Skeletal muscle satellite cell (primary cell): ENCODE measurements around the gene EPS8.
A peak's percentile ranks its signal among the peaks of the same experiment; 100 is the strongest.

ENCODE experiments used
- H3K27me3 ChIP-seq: 2 replicates; pipeline ENCODE4 v1.7.0; 2013; ENCODE audit warnings: low read length; ENCODE audit not compliant: control insufficient read depth, insufficient read depth
- H3K36me3 ChIP-seq: 2 replicates; pipeline ENCODE4 v1.7.0; 2013; ENCODE audit warnings: mild to moderate bottlenecking, control low read depth, low read length; ENCODE audit not compliant: insufficient read depth
- H3K4me1 ChIP-seq: 2 replicates; pipeline ENCODE4 v1.7.0; 2013; ENCODE audit warnings: low read length; ENCODE audit not compliant: control insufficient read depth, insufficient read depth
- H3K4me2 ChIP-seq: 2 replicates; pipeline ENCODE4 v1.7.0; 2013; ENCODE audit warnings: mild to moderate bottlenecking, low read length
- H3K4me3 ChIP-seq: 2 replicates; pipeline ENCODE4 v1.7.0; 2013; ENCODE audit warnings: low read length
- H3K9ac ChIP-seq: 2 replicates; pipeline ENCODE4 v1.7.0; 2013; ENCODE audit warnings: mild to moderate bottlenecking, low read depth, low read length, moderate library complexity
- H3K9me3 ChIP-seq: replicated peaks from 2 replicates; pipeline ENCODE4 v1.7.0; 2013; ENCODE audit warnings: mild to moderate bottlenecking, control low read depth, low read length

The EPS8 gene

DNA sequence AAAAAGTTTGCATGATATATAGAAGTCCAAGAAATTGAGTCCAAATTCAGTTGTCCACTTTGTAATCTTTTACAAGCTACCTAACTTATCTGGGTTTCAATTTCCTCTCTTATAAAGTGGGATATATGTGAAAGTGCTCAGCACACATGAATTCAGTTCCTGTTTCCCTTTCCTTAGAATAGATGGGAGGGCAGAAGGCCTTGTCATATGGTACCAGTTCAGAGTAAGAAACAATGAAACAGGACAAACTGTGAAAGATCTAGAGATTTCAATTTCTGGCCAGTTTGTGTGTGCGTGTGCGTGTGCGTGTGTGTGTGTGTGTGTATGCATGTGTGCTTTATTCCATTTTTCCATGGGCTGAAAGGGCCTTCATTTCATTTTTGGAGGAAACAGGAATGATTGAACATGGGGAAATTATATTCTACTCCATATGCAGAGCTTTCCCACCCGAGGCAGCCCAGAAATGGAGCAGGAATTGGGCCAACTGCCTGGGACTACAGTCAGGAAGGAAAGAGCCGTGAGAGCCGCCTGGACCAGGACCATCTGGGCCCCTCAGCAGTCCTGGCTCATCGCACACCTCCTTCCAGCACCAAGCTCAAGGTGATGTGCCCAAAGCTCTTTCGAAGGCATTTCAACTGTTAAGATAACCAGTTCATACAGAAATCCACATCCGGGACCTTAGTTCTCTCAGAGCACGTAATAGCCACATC lies 183.2 kb downstream of the EPS8 start:
- Histone ChIP-seq H3K4me2 (no peak overlapping the region), H3K4me3 (no peak overlapping the region)

DNA sequence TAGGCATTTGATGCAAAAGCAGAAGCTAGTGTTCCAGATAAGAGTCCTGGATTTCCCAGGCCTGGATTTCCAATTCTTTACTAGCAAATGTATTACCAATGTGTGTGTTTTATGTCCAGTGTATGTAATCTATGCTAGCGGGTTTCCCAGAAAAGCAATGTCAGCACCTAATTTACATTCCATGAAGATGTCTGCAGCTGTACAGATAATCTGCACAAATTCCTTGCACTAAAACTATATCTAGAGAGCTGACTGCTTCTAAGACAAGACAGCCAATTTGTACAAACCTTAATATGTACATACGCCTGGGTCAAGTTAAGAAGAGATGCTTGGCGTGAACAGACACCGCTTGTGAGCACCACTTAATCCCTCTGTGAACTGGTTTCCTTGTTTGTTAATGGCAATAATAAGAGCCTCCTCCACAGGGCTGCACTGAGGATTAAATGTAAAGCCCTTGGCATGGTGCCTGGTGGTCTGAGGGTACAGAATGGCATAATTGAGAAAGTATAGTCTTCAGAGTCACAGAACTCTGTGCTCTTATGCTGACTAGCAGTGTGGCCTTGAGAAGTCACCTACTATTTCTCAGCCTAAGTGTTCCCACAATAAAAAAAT lies 185.6 kb downstream of the EPS8 start:
- Histone ChIP-seq H3K36me3 (no peaks in the 10 kb centered on the region), H3K4me3 (no peak overlapping the region), H3K4me1 (peaks cover 48% of the 10 kb centered on the region)

More for the DNA sequence above, 183.2 kb downstream of the EPS8 start:
- no peaks in the 10 kb centered on the region for H3K27me3 ChIP-seq
- H3K9ac ChIP-seq, result no peak overlapping the region
- no peaks in the 10 kb centered on the region for H3K36me3 ChIP-seq
- H3K9me3 ChIP-seq, result no peaks in the 10 kb centered on the region
- peaks cover 32% of the 10 kb centered on the region for H3K4me1 ChIP-seq

DNA sequence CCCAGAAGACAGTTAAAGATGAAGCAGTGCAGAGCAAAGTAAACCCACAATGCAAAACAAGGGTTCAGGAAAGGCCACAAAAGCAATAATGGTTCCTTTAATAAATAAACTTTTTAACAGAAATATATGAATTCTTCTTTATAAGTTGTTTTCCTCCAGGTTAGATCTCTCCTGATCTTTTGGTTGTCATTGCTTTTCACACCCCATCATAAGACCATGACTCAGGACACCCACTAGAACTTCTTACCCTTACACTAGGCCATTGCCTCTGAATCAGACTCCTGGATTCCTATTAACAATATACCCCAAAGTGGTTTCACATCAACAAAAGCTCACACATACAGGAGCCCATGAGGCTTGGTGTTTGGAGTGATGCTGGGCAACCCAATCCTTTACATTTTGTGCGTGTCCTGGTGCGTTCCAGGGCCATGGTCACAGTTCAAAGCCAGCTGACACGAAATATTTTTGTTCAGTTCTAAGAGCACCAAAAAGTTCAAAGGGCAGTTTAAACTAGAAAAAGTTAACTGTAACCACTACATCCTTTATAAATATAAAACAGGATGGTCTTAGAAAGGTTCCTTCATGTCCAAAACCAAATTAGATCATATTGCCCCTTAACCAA lies 187.0 kb downstream of the EPS8 start:
- H3K36me3 ChIP-seq, result no peaks in the 10 kb centered on the region
- H3K4me2 ChIP-seq, result no peak overlapping the region
- H3K4me3 ChIP-seq, result no peak overlapping the region
- H3K9ac ChIP-seq, result peak overlapping the region; percentile 3
- peaks cover 48% of the 10 kb centered on the region for H3K4me1 ChIP-seq
- no peaks in the 10 kb centered on the region for H3K9me3 ChIP-seq
- no peaks in the 10 kb centered on the region for H3K27me3 ChIP-seq

More for the DNA sequence above, 185.6 kb downstream of the EPS8 start:
- no peak overlapping the region for H3K4me2 ChIP-seq
- H3K9me3 ChIP-seq, result no peaks in the 10 kb centered on the region
- no peaks in the 10 kb centered on the region for H3K27me3 ChIP-seq
- H3K9ac ChIP-seq, result no peak overlapping the region

DNA sequence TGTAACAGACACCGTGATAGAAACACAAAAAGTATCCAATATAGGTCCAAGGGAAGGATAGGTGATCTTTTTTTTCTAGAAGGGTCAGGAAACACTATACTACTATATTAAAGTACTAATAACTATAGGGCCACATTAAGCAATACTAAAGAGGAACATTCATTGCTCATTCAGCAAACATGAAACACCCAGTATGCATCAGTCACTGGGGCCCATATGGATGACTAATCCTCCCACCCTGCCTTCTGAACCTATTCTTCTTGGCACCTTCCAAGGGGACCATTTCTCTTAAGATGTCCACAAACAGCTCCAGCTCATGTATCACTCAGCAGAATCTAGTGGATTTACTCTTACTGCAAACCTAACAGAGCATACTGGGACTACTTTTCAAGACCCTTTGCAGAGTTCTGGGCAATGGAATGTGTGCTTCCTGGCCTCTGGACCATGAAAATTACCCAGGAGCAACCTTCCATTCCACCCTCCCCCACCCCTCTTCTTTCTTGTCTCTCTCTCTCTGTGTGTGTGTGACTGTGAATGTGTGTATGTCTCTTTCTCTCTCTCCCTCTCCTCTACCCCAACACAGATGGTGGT lies 187.9 kb downstream of the EPS8 start:
- H3K27me3 ChIP-seq, result no peaks in the 10 kb centered on the region

DNA sequence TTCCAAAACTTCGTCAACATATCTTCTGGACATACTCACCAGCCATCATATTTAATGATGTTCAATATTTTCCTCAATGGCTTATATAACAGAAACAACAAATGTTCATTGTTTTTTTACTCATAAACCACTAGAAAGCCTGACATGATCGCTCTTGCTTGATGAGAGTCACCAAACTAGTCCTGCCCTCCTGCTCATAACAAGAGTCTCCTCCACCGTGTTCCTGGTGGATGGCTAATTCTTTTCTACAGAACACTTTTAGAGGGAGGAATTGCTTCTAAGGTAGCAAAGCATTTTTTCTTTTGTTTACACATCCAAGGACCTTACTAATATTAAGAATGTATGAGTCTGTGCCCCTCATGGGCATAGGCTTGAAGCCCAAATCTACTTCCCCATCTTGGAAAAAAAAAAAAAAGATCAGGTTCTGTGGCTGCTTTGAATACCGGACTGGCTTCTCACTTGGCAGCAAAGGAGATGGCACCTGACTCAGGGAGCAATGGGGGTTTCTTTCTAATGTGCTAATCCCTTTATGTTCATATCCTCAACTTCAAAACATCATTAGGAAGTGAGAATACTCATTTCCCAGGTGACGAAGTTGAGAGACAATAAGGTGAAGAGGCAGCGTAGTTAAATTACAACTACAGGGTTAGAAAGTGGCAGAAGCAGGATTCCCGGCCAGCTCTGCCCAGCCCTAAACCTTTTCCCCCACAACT lies 188.8 kb downstream of the EPS8 start:
- Histone ChIP-seq H3K36me3 (no peaks in the 10 kb centered on the region), H3K4me2 (peak overlapping the region; percentile 8), H3K9me3 (no peaks in the 10 kb centered on the region), H3K27me3 (no peaks in the 10 kb centered on the region), H3K9ac (peak overlapping the region; percentile 44), H3K4me1 (peaks cover 48% of the 10 kb centered on the region), H3K4me3 (no peak overlapping the region)

More for the DNA sequence above, 187.9 kb downstream of the EPS8 start:
- Histone ChIP-seq H3K4me2 (peak overlapping the region; percentile 14), H3K4me3 (no peak overlapping the region), H3K9me3 (no peaks in the 10 kb centered on the region), H3K4me1 (peaks cover 48% of the 10 kb centered on the region), H3K36me3 (no peaks in the 10 kb centered on the region), H3K9ac (peak overlapping the region; percentile 44)

DNA sequence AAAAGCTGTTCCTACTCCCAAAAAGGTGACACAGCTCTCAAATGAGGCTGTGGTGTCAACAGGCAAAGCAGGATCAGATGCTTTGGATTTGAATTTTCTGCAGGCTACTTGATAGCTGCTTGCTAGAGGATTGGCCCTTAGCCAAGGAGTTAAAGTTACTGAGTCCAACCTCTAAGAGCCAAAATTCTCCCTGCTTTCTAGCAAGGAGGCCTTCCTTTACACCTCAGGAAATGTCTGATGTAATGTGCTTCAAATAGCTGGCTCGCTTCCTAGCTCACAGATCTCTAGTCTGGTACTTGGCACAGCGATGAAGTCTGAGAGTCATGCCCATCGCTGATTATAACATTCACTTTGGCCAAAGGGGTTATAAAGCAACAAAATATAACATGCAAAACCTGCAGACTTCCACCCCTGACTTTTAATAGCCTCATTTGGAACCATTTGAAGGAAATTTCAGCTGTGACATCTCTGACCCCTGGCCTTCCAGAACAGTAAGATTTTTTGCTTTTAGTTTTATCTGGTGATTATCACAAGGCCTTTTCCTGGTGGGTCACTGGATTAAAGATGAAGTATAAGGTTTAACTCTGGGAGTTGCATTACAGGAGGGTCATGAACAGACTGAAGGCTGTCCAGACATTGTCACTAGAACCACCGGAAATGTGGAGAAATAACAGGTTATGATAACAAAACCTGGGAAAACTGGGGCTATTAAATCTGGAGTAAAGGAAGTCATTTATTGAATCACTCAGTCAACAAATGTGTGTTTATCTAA lies 189.7 kb downstream of the EPS8 start:
- H3K4me3 ChIP-seq, result no peak overlapping the region
- peaks cover 48% of the 10 kb centered on the region for H3K4me1 ChIP-seq
- no peaks in the 10 kb centered on the region for H3K36me3 ChIP-seq
- no peak overlapping the region for H3K9ac ChIP-seq
- H3K9me3 ChIP-seq, result no peaks in the 10 kb centered on the region
- H3K27me3 ChIP-seq, result no peaks in the 10 kb centered on the region
- H3K4me2 ChIP-seq, result peak overlapping the region; percentile 32

DNA sequence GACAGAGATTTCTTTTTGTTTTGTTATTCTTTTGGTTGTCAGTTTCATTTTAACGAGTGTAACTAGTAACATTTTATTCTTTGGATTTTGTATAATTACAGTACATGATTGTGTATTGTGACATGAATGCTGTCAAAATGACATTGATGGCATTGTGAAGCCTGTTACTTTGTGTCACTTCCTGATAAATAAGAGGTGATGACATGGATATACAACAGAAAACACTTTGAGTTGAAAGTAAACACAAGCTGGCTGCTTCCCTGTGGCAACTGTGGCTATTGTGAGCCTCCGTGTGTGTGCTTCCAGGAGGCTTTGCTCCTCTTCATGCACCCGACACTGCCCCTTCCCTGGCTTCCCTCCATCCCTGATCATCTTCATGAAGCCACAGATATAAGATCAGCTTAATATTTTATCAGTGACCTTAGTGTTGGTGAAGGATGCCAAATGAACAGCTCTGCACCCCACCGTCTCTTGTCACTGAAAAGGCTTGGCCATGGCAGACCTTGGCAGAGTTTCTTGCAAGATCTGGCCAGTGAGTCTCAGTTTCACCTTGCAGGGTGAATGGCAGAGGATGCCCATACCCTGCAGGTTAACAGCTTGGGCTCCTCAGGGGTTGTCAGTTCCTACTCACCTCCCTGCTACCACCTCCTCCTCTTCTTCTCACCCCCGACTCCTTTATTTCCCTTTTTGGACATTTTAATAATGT lies 191.9 kb downstream of the EPS8 start:
- no peaks in the 10 kb centered on the region for H3K9me3 ChIP-seq
- no peak overlapping the region for H3K9ac ChIP-seq
- H3K27me3 ChIP-seq, result no peaks in the 10 kb centered on the region
- H3K4me1 ChIP-seq, result peaks cover 36% of the 10 kb centered on the region
- no peaks in the 10 kb centered on the region for H3K36me3 ChIP-seq
- no peak overlapping the region for H3K4me2 ChIP-seq
- no peak overlapping the region for H3K4me3 ChIP-seq

DNA sequence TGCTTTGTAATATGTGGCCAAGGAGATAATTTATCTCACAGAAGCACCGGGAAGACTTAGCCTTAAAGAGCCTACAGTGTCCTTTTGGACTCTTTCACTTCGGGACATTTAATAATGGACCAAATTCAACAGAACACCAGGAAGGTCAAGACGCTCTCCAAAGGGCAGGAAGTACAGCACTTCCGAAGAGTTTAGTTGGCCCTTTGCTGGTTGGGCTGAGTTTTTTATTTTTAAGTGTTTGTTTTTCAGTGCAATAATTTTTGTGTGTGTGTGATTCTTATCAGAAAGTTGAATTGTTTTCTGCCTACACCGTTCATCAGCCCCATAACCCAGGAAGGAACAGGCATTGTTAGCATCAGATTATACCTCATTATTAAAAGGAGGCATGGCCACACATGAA lies 193.0 kb downstream of the EPS8 start:
- Histone ChIP-seq H3K4me1 (peaks cover 25% of the 10 kb centered on the region), H3K9me3 (no peaks in the 10 kb centered on the region), H3K36me3 (no peaks in the 10 kb centered on the region), H3K4me2 (no peak overlapping the region), H3K4me3 (no peak overlapping the region), H3K9ac (no peak overlapping the region), H3K27me3 (no peaks in the 10 kb centered on the region)

DNA sequence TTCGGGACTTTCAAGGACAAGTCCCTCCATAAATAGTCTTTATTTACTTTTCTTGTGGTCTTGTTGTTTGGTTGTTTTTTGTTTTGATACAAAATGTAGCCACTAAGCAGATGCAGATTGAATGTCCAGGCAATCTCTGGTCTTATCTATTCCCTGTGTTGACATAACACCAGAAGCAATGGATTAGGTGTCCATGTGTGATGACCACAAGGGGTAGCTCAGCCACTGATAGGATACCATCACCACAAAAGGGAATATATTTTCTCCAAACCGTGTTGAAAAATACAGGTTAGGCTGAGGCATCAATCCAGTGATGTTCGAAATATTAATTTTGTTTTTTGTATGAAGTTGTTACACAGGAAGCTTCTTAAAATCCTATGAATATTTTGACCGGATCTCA lies 196.3 kb downstream of the EPS8 start:
- peaks cover 13% of the 10 kb centered on the region for H3K4me1 ChIP-seq
- no peaks in the 10 kb centered on the region for H3K9me3 ChIP-seq
- no peak overlapping the region for H3K4me2 ChIP-seq
- no peak overlapping the region for H3K4me3 ChIP-seq
- H3K27me3 ChIP-seq, result no peaks in the 10 kb centered on the region
- no peak overlapping the region for H3K9ac ChIP-seq
- no peaks in the 10 kb centered on the region for H3K36me3 ChIP-seq

DNA sequence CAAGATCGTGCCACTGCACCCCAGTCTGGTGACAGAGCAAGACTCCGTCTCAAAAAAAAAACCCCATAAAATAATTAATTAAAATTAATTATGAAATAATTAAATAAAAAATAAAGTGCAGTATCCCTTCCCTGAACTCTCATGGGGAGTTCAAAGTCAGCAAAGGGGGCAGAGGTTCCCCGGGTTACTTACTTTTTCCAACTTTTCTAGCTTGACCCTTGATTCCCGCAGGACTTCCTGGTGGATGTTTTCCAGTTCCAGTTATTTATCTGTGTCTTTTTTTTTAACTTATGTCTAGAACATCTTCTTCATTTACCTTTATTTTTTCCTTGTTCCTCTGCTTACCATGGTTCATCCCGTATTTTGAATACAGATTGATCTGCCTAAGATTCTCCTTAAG lies 197.4 kb downstream of the EPS8 start:
- Histone ChIP-seq H3K4me1 (peaks cover 23% of the 10 kb centered on the region), H3K9me3 (no peaks in the 10 kb centered on the region), H3K4me2 (no peak overlapping the region), H3K27me3 (no peaks in the 10 kb centered on the region), H3K4me3 (no peak overlapping the region), H3K9ac (no peak overlapping the region), H3K36me3 (no peaks in the 10 kb centered on the region)
